ENCODE results near the gene FKBP5.
"Not testable (repeated sequence)": the region's sequence is repeated elsewhere in the genome, so short reads cannot be mapped to it uniquely, and the experiment has no call there.

FKBP5 gene

GRCh38 chr6:35580836-35581235, 107.9 kb downstream of the FKBP5 start:
- no peak for DNase-seq

GRCh38 chr6:35576682-35577081, 112.0 kb downstream of the FKBP5 start:
- no peak for DNase-seq

- no peak for DNase-seq
Observed at GRCh38 chr6:35573495-35574110, 115.1 kb downstream of the FKBP5 start.

GRCh38 chr6:35570885-35571330, 117.8 kb downstream of the FKBP5 start:
- DNase-seq: not testable (repeated sequence)

- peak; percentile 65 to 89 for DNase-seq
Observed at GRCh38 chr6:35569011-35569461, 119.7 kb downstream of the FKBP5 start.

- DNase-seq: no peak
Observed at GRCh38 chr6:35566794-35567193, 121.9 kb downstream of the FKBP5 start.

- no peak for DNase-seq
Observed at GRCh38 chr6:35564733-35565132, 124.0 kb downstream of the FKBP5 start.

- peak in 1 of 2 experiments; percentile 14 for DNase-seq
Observed at GRCh38 chr6:35562060-35562459, 126.7 kb downstream of the FKBP5 start.

GRCh38 chr6:35561113-35561512, 127.6 kb downstream of the FKBP5 start:
- DNase-seq: no peak

DNA sequence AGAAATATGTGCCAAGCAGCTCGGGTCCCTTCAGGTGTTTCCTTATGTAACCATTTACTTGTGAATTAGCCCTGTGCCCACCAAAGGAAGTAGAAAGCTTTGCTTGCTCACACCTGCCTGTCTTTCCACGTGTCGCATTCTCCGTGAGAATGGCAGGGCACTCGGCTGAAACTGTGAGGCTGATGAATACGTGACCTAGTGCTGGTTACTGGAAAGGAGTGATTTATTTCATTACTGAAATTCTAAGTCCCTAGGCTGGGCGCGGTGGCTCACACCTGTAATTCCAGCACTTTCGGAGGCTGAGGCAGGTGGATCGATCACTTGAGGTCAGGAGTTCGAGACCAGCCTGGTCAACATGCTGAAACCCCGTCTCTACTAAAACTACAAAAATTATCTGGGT, 130.1 kb downstream of the FKBP5 start:
- no peak for DNase-seq

DNA sequence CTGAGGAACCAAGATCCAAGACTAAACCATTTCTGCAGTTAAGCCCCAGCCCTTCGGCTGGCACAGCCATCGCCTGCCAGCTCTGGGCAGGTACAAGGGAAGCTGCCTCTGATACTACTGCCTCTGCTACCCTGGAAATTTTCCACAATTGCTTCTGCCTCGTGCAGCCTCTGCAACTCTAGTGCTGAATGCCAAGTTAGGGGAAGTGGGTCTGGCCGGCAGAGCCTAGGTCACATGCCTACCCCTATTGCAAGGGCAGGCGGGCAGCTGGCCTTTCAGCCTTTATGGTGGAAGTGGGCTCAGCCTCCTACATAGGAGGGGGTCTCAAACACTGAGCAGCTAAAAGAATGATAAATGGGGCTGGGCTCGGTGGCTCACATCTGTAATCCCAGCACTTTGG, 131.5 kb downstream of the FKBP5 start:
- DNase-seq: no peak

- no peak for DNase-seq
Observed at GRCh38 chr6:35554811-35555210, 133.9 kb downstream of the FKBP5 start.

GRCh38 chr6:35553315-35553714, 135.4 kb downstream of the FKBP5 start:
- DNase-seq: no peak

- DNase-seq: peak; percentile 18 to 61
Observed at GRCh38 chr6:35552285-35552917, 136.3 kb downstream of the FKBP5 start.

- no peak for DNase-seq
Observed at GRCh38 chr6:35550437-35550836, 138.3 kb downstream of the FKBP5 start.

DNA sequence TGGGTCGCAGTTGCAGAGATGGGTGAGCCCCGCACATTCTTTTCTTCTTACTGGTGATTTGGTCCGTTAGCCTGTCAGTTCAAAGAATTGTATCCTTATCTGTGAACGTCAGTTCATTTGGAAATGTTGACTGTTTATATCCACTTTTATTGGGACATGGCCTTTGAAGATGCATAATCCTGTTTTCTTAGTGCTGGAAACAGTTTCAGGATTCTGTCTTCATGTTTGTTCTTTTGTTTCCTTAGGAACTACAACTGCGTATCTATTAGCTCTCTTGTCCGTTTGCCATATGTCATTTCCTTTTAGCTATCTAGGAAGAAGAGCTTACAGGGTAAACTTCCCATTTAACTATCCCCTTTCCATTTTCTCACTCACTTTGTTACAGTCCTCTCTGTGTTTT, 141.0 kb downstream of the FKBP5 start:
- no peak for DNase-seq

GRCh38 chr6:35544769-35545361, 143.8 kb downstream of the FKBP5 start:
- DNase-seq: no peak

GRCh38 chr6:35543459-35544193, 145.1 kb downstream of the FKBP5 start:
- DNase-seq: no peak

GRCh38 chr6:35541836-35542235, 146.9 kb downstream of the FKBP5 start:
- DNase-seq: no peak

- no peak for DNase-seq
Observed at GRCh38 chr6:35539223-35539622, 149.5 kb downstream of the FKBP5 start.

GRCh38 chr6:35535847-35536246, 152.9 kb downstream of the FKBP5 start:
- DNase-seq: not testable (repeated sequence)

DNA sequence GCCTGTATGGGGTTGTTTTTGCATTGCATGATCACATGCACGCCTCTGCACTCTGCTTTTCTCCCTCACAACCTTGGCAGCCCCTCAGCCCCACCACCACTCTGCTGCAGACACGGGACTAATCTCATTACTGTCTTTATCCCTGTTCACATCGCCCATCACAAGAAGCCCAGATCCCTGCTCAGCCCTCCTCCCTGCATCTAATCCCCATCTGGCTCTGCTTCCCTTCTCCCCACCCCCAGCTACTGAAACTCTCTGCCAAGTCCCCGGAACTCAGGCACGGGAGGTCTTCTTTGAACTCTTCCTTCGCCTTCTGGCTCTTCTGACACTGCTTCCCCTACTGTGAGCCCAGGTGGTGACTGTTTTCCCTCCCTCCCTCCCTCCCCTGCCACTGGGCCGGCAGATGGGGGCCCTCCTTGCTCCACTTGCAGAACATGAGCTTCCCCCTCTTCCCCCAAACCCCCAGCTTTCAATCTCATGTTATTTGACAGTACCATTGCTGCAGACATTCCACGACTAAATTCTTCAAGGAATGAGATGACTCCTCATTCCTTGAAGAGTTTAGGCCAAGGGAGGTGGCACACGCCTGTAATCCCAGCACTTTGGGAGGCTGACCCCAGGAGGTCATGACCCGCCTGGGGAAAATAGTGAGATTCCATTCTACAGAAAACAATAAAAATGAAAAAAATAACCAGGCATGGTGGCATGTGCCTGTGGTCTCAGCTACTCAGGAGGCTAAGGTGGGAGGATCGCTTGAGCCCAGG, 154.1 kb downstream of the FKBP5 start:
- DNase-seq: peak; percentile 85 to 94

GRCh38 chr6:35533981-35534380, 154.7 kb downstream of the FKBP5 start:
- DNase-seq: no peak

Measured in NCI-H446 (cell line).